SK-N-SH (cell line): Measurements from ENCODE around the gene FYN. TPM values are rescaled to one million over a fixed set of nuclear protein-coding genes. Genes with fewer than 3 reads are reported as not detected.

Experiments
- CTCF ChIA-PET: fragments of 300-600, 350-600 bp; formaldehyde crosslinking; extraction: SDS; loops from one replicate; lab custom pipeline; 2021; lab: Yijun Ruan, JAX
- POLR2A ChIA-PET: fragments of 350-600 bp; sonication (Branson Sonifier 250); formaldehyde crosslinking; extraction: SDS; loops from one replicate; lab custom pipeline; 2020; ENCODE audit warnings: antibody characterized with exemption, inconsistent platforms; lab: Yijun Ruan, JAX
- DNase-seq: peaks from one replicate; pipeline ENCODE4 v3.0.0; 2012
- H2AFZ ChIP-seq: fragments of 200-600 bp; sonication (generic); 2 replicates; pipeline ENCODE4 v1.8.1; 2016; ENCODE audit warnings: antibody characterized with exemption, mild to moderate bottlenecking, low read depth
- H3F3A ChIP-seq: fragments of 200-600 bp; sonication (generic); replicated peaks from 2 replicates; pipeline ENCODE3; 2016; ENCODE audit warnings: antibody characterized with exemption, mild to moderate bottlenecking; ENCODE audit not compliant: insufficient read depth
- H3K27ac ChIP-seq, 2 experiments: fragments of 200-500 bp in 1 of 2; fragments of 200-600 bp in 1 of 2; sonication (Bioruptor generic) in 1 of 2; sonication (generic), shearing (Covaris generic) in 1 of 2; 2 replicates each; pipeline versions ENCODE4 v1.5.1 to v1.6.1; 2014 to 2016; ENCODE audit warnings: low read depth in 2 of 2, inconsistent platforms in 1 of 2, low read length in 1 of 2, mild to moderate bottlenecking in 1 of 2, mixed read lengths in 1 of 2
- H3K27me3 ChIP-seq: fragments of 200-600 bp; sonication (generic), shearing (Covaris generic); 2 replicates; pipeline ENCODE4 v1.6.1; 2016; ENCODE audit warnings: mixed run types; ENCODE audit not compliant: insufficient read depth
- H3K36me3 ChIP-seq, 2 experiments: fragments of 200-500 bp in 1 of 2; fragments of 200-600 bp in 1 of 2; sonication (Bioruptor generic) in 1 of 2; sonication (generic) in 1 of 2; replicated peaks in 1 of 2; 2 replicates each; pipeline versions ENCODE3 to v1.5.1; 2014 to 2016; ENCODE audit warnings: low read length in 1 of 2, mild to moderate bottlenecking in 1 of 2; ENCODE audit not compliant: insufficient read depth in 2 of 2, control insufficient read depth in 1 of 2
- H3K4me1 ChIP-seq, 2 experiments: fragments of 200-500 bp in 1 of 2; fragments of 200-600 bp in 1 of 2; sonication (Bioruptor generic) in 1 of 2; sonication (generic), shearing (Covaris generic) in 1 of 2; 2 replicates each; pipeline versions ENCODE4 v1.5.1 to v1.6.1; 2014 to 2016; ENCODE audit warnings: low read depth in 1 of 2, low read length in 1 of 2, mixed run types in 1 of 2; ENCODE audit not compliant: insufficient read depth in 2 of 2, control insufficient read depth in 1 of 2
- H3K4me2 ChIP-seq: fragments of 200-600 bp; sonication (generic), shearing (Covaris generic); 2 replicates; pipeline ENCODE4 v1.6.1; 2017; ENCODE audit warnings: mixed run types
- H3K4me3 ChIP-seq, 2 experiments: fragments of 200-500 bp in 1 of 2; fragments of 200-600 bp in 1 of 2; sonication (Bioruptor generic) in 1 of 2; sonication (generic), shearing (Covaris generic) in 1 of 2; 2 replicates each; pipeline versions ENCODE4 v1.5.1 to v1.8.1; 2014 to 2016; ENCODE audit warnings: low read depth in 2 of 2, inconsistent platforms in 1 of 2, low read length in 1 of 2, mild to moderate bottlenecking in 1 of 2, mixed read lengths in 1 of 2, moderate library complexity in 1 of 2
- H3K79me2 ChIP-seq: fragments of 200-600 bp; sonication (generic); 2 replicates; pipeline ENCODE4 v1.8.1; 2017; ENCODE audit warnings: mild to moderate bottlenecking; ENCODE audit not compliant: insufficient read depth
- H3K9ac ChIP-seq: fragments of 200-600 bp; sonication (generic); 2 replicates; pipeline ENCODE4 v1.6.1; 2017; ENCODE audit warnings: mixed run types
- H3K9me2 ChIP-seq: fragments of 200-600 bp; sonication (generic); 2 replicates; pipeline ENCODE4 v1.6.1; 2017; ENCODE audit warnings: mixed run types
- H3K9me3 ChIP-seq: fragments of 200-600 bp; sonication (generic); 2 replicates; pipeline ENCODE4 v1.6.1; 2017; ENCODE audit warnings: mixed run types, mild to moderate bottlenecking, moderate library complexity
- H4K20me1 ChIP-seq: fragments of 200-600 bp; sonication (generic); 2 replicates; pipeline ENCODE4 v1.6.1; 2017; ENCODE audit warnings: mild to moderate bottlenecking, mixed run types; ENCODE audit not compliant: insufficient read depth
- CHD2 ChIP-seq: fragments of 150-350 bp; IDR thresholded peaks from 2 replicates; pipeline ENCODE4 v1.6.1; 2018; ENCODE audit warnings: low read length; ENCODE audit not compliant: partially characterized antibody
- CTCF ChIP-seq: fragments of 200-600 bp; sonication (generic); IDR thresholded peaks from 2 replicates; pipeline ENCODE4 v1.6.1; 2017; ENCODE audit warnings: antibody characterized with exemption, mild to moderate bottlenecking, moderate library complexity
- ELF1 ChIP-seq: IDR thresholded peaks from 2 replicates; pipeline ENCODE4 v1.4.0; 2012
- FOSL2 ChIP-seq: IDR thresholded peaks from 2 replicates; pipeline ENCODE4 v1.4.0; 2012; ENCODE audit warnings: low read depth, mild to moderate bottlenecking, moderate library complexity, borderline replicate concordance
- FOXJ3 ChIP-seq: sonication (generic); formaldehyde crosslinking; IDR thresholded peaks from 2 replicates; pipeline ENCODE4 v1.5.1; 2020; ENCODE audit warnings: mild to moderate bottlenecking, missing genetic modification reagents
- GABPA ChIP-seq: IDR thresholded peaks from 2 replicates; pipeline ENCODE4 v1.4.0; 2012; ENCODE audit warnings: low read depth, mild to moderate bottlenecking
- MXI1 ChIP-seq: IDR thresholded peaks from 2 replicates; pipeline ENCODE4 v1.6.1; 2012; ENCODE audit warnings: mild to moderate bottlenecking, low read depth, low read length, improper control_type of control experiment
- NFIC ChIP-seq: IDR thresholded peaks from 2 replicates; pipeline ENCODE4 v1.4.0; 2012; ENCODE audit warnings: borderline replicate concordance
- RCOR1 ChIP-seq: fragments of 150-350 bp; IDR thresholded peaks from 2 replicates; pipeline ENCODE4 v1.6.1; 2017; ENCODE audit warnings: antibody characterized with exemption, low read length
- REST ChIP-seq: IDR thresholded peaks from 2 replicates; pipeline ENCODE4 v1.6.1; 2012; ENCODE audit warnings: mild to moderate bottlenecking, low read depth, low read length, moderate library complexity
- RFX5 ChIP-seq: IDR thresholded peaks from 2 replicates; pipeline ENCODE4 v1.6.1; 2012; ENCODE audit warnings: mild to moderate bottlenecking, improper control_type of control experiment, low read length
- RXRA ChIP-seq: IDR thresholded peaks from 2 replicates; pipeline ENCODE4 v1.4.0; 2012; ENCODE audit warnings: low read depth, mild to moderate bottlenecking, borderline replicate concordance
- SIN3A ChIP-seq: IDR thresholded peaks from 2 replicates; pipeline ENCODE4 v1.6.1; 2012; ENCODE audit warnings: low read depth, mild to moderate bottlenecking, low read length, moderate library complexity, borderline replicate concordance
- SMC3 ChIP-seq: IDR thresholded peaks from 2 replicates; pipeline ENCODE4 v1.6.1; 2012; ENCODE audit warnings: low read depth, low read length, improper control_type of control experiment
- TEAD4 ChIP-seq: IDR thresholded peaks from 2 replicates; pipeline ENCODE4 v1.4.0; 2012; ENCODE audit warnings: mild to moderate bottlenecking, borderline replicate concordance; ENCODE audit not compliant: insufficient read depth
- USF1 ChIP-seq: IDR thresholded peaks from 2 replicates; pipeline ENCODE4 v1.4.0; 2012; ENCODE audit warnings: low read depth, borderline replicate concordance
- USF2 ChIP-seq: fragments of 150-350 bp; IDR thresholded peaks from 2 replicates; pipeline ENCODE4 v1.6.1; 2017; ENCODE audit warnings: antibody characterized with exemption, low read length, low read depth, borderline replicate concordance
- YY1 ChIP-seq: IDR thresholded peaks from 2 replicates; pipeline ENCODE4 v1.4.0; 2012; ENCODE audit warnings: low read depth, mild to moderate bottlenecking
- WGBS: methylation state at CpG from one replicate; pipeline ENCODE4 v1.1.6; 2017; ENCODE audit warnings: low lambda C conversion rate; 5-methylcytosine and 5-hydroxymethylcytosine counted together
- polyA plus RNA-seq, 3 experiments: library from polyadenylated mRNA; depleted of rRNA; stranded (reverse); fragments of >200 nt; gene quantifications; 2 replicates each; pipeline ENCODE4 v1.2.3, GENCODE V29; 2012

The FYN gene
- polyA plus RNA-seq, 1 of the 3 experiments (the other 2 are of a cell fraction), result 31.0 TPM

- TF ChIP-seq REST (no peak), NFIC (no peak), SMC3 (no peak), MXI1 (no peak), RFX5 (no peak), USF1 (no peak), RCOR1 (no peak), TEAD4 (no peak), CHD2 (no peak), USF2 (no peak), YY1 (no peak)
- TF ChIP-seq, all 33 proteins: peak for 0
Measured at GRCh38 chr6:111796310-111796918, 76.8 kb downstream of the FYN start (continued).

GRCh38 chr6:111795558-111795957, 77.7 kb downstream of the FYN start:
- H2AFZ ChIP-seq, result no peak overlapping the region
- peaks cover 23% of the 10 kb centered on the region for H3K79me2 ChIP-seq
- H3K27me3 ChIP-seq, result no peaks in the 10 kb centered on the region
- H3K4me3 ChIP-seq, result no peak overlapping the region
- no peak overlapping the region for H3K9ac ChIP-seq
- ChIA-PET POLR2A (no interaction called here), CTCF (interaction anchor here (1.1 kb wide), 1 partner anchor 86 kb away, joined by 4 read pairs; no protein-coding TSS in a partner anchor)
- H3K9me3 ChIP-seq, result no peaks in the 10 kb centered on the region
- no peak overlapping the region for H3K4me2 ChIP-seq
- WGBS, result 90% methylated on average over 2 of the region's 2 CpGs
- no peaks in the 10 kb centered on the region for H3K9me2 ChIP-seq
- DNase-seq, result no peak
- H4K20me1 ChIP-seq, result no peaks in the 10 kb centered on the region
- H3K36me3 ChIP-seq, result no peaks in the 10 kb centered on the region
- H3K27ac ChIP-seq, result no peak overlapping the region
- H3F3A ChIP-seq, result peaks cover 4% of the 10 kb centered on the region
- peaks cover 12 to 40% of the 10 kb centered on the region in 2 experiments; a peak in 3 of 4 replicates for H3K4me1 ChIP-seq
- no peak for TF ChIP-seq REST
- no peak for TF ChIP-seq CTCF
- no peak for TF ChIP-seq RXRA
- TF ChIP-seq ELF1, result no peak
- TF ChIP-seq SMC3, result no peak
- no peak for TF ChIP-seq FOSL2
- no peak for TF ChIP-seq FOXJ3 (CRISPR knock-in tag)
- TF ChIP-seq GABPA, result no peak
- TF ChIP-seq NFIC, result no peak
- TF ChIP-seq USF2, result no peak
- no peak for TF ChIP-seq MXI1
- no peak for TF ChIP-seq SIN3A
